Measurements from ENCODE around the gene TREML2.
"Not testable (repeated sequence)": the region's sequence is repeated elsewhere in the genome, so short reads cannot be mapped to it uniquely, and the experiment has no call there.

Gene TREML2, protein sequence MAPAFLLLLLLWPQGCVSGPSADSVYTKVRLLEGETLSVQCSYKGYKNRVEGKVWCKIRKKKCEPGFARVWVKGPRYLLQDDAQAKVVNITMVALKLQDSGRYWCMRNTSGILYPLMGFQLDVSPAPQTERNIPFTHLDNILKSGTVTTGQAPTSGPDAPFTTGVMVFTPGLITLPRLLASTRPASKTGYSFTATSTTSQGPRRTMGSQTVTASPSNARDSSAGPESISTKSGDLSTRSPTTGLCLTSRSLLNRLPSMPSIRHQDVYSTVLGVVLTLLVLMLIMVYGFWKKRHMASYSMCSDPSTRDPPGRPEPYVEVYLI

GRCh38 chr6:41200901-41201763, at the start of gene TREML2:
Gene TREML2 (minus strand): TSS chr6:41201149. CDS start chr6:41201008, 141 bp downstream.
- in situ Hi-C loops (cut with HindIII; ENCODE audit: low sequenced_read_pairs): no loop called here

DNA sequence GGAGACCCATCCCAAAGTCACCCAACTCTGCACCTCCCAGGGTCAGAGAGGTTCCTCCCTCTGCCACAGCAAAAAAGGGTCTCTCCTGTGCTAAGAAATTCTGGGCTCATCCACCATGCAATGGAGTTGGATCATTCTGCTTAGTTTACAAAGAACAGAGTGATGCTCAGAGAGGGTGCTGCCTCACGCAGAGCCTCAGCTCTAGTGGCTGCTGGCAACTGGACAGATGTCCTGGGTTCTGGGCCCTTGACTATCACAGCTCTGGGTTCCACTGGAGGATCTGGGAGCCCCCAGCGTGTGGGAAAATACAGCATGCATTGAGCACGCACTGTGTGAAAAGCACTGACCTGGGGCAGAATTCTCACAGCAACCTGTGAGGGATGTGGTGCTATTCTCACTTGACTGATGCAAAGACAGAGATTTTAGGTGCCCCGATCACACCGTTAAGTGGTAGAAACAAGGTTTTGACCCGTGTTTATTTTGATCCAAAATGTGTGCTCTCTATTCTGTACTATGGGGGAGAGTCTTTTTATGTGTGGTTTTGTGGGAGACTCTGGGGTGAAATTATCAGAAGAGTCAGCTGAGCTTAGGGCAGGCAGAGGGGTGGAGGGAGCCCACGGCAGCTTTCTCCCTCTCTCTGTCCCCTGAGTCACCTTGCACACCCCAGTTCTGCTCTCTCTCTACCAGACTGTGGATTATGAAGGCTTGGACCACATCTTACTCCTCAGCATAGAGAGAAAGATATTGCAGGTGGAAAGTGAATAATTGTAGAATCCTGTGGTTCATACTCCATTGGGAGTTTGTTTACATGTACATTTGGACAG, 47.1 kb upstream of the TREML2 start:
- in situ Hi-C loops (cut with HindIII; ENCODE audit: low sequenced_read_pairs): no loop called here

DNA sequence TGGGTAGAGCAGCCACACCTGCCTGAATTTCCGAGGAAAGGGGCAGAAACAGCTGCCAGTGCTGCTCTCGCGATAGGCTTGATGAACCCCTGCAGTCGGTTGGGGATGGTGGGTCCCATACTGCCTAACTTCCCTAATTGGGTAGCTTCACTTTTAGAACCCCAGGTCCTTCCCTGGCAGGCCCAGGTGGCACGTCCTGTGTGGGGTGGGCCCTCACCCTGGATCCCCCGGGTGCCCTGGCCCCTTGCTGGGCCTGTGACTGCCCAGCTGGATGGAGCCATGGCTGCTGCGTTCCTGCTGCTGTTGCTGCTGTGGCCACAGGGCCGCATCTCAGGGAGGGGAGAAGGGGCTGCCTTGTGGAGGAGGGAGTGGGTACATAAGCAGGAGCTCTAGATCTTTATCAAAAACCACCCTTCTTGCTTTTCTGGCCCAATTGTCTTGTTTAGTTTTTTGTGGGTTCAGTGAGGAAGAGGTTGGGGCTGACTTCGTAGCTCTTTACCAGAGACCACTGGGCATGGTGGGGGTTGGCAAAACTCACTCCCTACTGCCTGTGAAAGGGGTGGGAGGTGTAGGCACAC, 46.4 kb upstream of the TREML2 start:
- in situ Hi-C loops (cut with HindIII; ENCODE audit: low sequenced_read_pairs): no loop called here

DNA sequence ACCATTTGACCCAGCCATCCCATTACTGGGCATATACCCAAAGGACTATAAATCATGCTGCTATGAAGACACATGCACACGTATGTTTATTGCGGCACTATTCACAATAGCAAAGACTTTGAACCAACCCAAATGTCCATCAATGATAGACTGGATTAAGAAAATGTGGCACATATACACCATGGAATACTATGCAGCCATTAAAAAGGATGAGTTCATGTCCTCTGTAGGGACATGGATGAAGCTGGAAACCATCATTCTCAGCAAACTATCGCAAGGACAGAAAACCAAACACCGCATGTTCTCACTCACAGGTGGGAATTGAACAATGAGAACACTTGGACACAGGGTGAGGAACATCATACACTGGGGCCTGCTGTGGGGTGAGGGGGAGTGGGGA, 45.6 kb upstream of the TREML2 start:
- in situ Hi-C loops (cut with HindIII; ENCODE audit: low sequenced_read_pairs): not testable (repeated sequence)

DNA sequence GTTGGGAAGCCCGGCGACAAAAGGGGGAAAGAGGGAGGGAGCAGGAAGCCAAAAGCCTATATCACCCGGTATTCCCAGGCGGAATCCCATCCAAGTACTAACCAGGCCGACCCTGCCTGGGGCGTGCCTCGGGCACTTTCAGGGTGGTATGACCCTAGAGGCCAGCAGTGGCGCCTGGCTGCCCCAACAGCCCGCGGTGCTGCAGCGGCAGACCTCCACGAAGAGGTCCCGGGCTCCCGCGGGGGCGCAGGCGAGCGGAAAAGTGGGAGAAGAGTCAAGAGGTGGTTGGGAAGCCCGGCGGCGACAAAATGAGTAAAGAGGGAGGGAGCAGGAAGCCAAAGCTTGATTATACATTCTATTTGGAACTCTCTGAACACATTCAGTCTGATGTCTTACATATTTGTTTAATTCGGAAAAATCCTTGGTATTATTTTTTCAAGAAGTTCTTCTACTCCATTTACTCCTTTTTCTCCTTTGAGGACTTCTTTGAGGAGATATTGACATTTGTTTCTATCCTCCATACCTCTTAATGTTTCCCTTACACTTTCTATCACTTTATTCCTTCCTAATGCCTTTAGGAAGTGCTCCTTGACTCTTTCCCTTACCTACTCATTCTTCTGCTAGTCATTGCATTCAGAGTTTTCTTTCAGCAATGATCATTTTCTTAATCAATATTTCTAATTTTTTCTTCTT, 38.7 kb upstream of the TREML2 start:
- in situ Hi-C loops (cut with HindIII; ENCODE audit: low sequenced_read_pairs): no loop called here

DNA sequence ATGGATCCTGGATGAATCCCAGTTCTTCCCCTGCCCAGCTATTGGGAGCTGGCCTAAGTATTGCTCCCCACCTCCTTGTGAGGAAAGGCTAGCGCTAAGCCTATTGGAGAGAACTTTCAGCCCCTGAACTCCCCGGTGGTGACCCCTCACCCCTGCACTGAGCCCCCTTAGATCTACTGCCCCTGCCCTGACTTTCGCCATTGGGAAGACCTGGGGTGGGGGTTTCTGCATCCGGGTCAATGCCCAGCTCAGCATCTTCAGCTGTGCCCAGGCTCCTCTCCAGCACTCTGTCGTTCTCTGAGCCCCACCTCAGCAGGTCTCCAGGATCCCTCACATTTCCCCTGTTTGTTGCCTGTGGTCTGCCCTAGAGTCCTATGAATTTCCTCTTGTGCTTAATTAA, 36.2 kb upstream of the TREML2 start:
- in situ Hi-C loops (cut with HindIII; ENCODE audit: low sequenced_read_pairs): no loop called here

DNA sequence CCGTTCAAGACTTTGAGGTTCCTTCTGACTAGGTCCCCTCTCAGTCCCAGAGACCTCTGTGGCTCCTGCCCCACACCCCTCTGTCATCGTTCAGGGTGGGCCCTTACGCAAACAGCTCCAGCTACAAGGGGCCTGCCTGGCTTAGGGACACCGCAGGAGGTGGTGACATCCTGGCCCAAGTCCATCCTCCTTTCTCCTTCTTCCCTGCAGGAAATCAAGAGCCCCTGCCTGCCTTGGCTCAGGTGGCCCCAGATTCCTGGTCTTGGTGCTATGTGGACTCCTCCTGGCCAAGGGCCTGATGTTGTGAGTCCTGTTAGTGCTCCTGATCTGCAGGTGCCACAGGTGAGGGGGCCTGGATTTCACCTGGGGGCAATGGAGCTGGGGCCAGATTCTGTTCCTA, 35.3 kb upstream of the TREML2 start:
- in situ Hi-C loops (cut with HindIII; ENCODE audit: low sequenced_read_pairs): no loop called here

- in situ Hi-C loops (cut with HindIII; ENCODE audit: low sequenced_read_pairs): no loop called here
Observed at GRCh38 chr6:41232667-41233066, 31.7 kb upstream of the TREML2 start.

DNA sequence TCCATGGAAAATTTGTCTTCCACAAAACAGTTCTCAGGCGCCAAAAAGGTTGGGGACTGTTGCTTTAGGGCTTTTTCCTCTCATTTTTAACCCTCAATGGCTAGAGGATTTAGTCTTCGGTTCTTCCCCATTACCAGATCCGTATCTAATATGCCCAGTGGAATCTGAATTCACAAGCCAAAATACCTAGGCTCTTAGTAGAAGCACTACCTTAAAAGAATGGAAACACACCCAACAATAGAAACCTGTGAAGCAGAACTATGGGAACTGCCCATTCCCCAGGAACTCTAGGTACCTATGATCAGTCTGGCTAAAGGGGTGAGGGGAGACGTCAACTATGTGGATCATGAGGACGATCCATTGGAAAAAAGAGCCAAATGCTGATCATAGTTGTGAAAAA, 30.3 kb upstream of the TREML2 start:
- in situ Hi-C loops (cut with HindIII; ENCODE audit: low sequenced_read_pairs): no loop called here

GRCh38 chr6:41229721-41230120, 28.8 kb upstream of the TREML2 start:
- in situ Hi-C loops (cut with HindIII; ENCODE audit: low sequenced_read_pairs): no loop called here

DNA sequence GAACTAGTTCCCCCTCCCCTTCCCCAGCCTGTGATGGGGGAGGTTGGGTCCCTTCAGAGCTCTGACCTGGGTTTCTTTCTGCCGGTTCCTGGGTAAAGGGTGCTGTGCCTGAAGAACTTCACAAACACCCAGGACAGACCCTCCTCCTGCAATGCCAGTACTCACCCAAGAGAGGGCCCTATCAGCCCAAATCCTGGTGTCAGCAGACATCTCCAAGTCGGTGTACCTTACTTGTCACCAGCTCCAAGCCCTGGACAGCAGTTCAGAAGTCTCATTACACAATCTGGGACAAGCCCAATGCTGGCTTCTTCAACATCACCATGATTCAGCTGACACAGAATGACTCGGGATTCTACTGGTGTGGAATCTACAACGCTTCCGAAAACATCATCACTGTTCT, 27.7 kb upstream of the TREML2 start:
- in situ Hi-C loops (cut with HindIII; ENCODE audit: low sequenced_read_pairs): no loop called here

- in situ Hi-C loops (cut with HindIII; ENCODE audit: low sequenced_read_pairs): no loop called here
Observed at GRCh38 chr6:41228096-41228495, 27.1 kb upstream of the TREML2 start, which contains the start of gene TREML4. Gene TREML4 (plus strand): TSS chr6:41228349. CDS start chr6:41228428, 79 bp downstream.

DNA sequence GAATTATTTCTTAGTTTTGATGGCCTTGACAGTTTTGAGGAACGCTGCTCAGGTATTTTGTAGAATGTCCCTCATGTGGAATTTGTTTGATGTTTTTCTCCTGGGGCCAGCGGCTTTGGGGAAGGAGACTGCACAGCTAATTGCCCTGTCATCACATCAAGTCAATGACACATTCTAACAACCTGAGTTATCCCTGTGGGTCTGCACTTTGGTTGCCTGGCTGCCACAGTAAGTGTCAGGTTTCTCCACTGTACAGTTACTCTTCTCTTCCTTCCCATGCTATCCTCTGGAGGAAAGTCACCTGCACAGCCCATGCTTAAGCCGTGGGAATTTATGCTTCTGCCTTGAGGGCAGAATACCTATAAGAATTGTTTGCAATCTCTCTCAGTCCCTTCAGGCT, 25.8 kb upstream of the TREML2 start:
- in situ Hi-C loops (cut with HindIII; ENCODE audit: low sequenced_read_pairs): no loop called here

GRCh38 chr6:41224800-41225199, 23.9 kb upstream of the TREML2 start:
- in situ Hi-C loops (cut with HindIII; ENCODE audit: low sequenced_read_pairs): loop anchor here (5.0 kb wide), 1 partner anchor 33 kb away; no protein-coding TSS in a partner anchor

DNA sequence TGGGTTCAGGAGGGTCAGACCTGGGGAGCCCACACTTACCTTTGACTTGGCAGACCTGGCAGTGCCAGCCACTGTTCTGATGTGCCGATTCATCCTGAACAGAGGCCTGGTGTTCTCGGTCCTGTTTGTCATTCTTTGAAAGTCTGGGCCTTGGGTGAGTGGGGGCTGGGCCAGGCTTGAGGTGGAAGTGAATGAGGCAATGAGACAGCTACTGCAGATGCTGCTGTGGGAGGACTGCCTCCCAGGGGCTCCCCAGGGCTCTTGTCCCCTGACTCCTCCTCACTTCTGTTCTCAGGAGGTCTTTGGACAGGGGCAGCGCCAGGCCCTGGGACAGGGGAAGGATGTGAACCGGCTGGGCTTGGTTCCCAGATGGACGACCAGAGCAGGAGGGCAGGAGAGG, 21.6 kb upstream of the TREML2 start:
- in situ Hi-C loops (cut with HindIII; ENCODE audit: low sequenced_read_pairs): loop anchor here (5.0 kb wide), 1 partner anchor 35 kb away; no protein-coding TSS in a partner anchor

DNA sequence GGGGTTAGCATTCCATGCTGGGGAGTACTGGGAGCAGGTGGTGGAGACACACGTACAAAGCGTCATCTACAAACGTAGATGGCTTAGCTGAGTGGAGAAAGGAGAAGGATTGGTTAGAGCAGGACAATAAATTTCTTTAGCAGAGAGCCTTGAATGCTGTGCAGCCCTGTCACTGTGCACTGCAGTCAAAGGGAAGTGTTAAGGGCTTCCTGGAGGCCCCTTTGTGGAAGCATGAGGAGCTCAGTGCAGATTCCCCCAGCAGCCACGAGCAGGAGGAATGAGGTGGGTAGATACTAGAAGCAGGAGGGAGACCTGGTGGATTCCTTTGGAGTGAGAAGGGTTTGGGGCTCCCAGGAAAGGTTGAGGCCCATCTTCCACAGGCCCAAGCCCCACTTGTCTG, 21.1 kb upstream of the TREML2 start:
- in situ Hi-C loops (cut with HindIII; ENCODE audit: low sequenced_read_pairs): loop anchor here (5.0 kb wide), 1 partner anchor 35 kb away; no protein-coding TSS in a partner anchor

- in situ Hi-C loops (cut with HindIII; ENCODE audit: low sequenced_read_pairs): no loop called here
Observed at GRCh38 chr6:41216616-41217015, 15.7 kb upstream of the TREML2 start.

DNA sequence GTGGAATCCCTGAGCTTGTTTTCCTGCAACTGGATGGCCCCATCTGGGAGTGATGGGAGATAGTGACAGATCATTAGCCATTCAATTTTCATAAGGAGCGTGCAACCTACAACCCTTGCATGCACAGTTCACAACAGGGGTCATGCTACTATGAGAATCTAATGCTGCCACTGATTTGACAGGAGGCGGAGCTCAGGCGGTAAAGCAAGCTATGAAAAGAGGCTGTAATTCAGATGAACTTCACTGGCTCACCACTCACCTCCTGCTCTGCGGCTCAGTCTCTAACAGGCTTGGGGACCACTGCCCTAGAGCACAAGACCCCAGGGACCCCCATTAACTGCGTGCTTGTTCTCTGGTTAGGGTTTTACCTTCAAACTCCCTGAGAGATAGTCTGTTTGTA, 14.8 kb upstream of the TREML2 start:
- in situ Hi-C loops (cut with HindIII; ENCODE audit: low sequenced_read_pairs): no loop called here

GRCh38 chr6:41214559-41215238, 13.8 kb upstream of the TREML2 start:
- in situ Hi-C loops (cut with HindIII; ENCODE audit: low sequenced_read_pairs): no loop called here
